ENCODE results near the gene INO80E.
"Not testable (repeated sequence)": the region's sequence is repeated elsewhere in the genome, so short reads cannot be mapped to it uniquely, and the experiment has no call there.

The INO80E gene, protein sequence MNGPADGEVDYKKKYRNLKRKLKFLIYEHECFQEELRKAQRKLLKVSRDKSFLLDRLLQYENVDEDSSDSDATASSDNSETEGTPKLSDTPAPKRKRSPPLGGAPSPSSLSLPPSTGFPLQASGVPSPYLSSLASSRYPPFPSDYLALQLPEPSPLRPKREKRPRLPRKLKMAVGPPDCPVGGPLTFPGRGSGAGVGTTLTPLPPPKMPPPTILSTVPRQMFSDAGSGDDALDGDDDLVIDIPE

GRCh38 chr16:29995911-29996765, at the start of gene INO80E:
TSS of gene INO80E (plus strand) at chr16:29996241. CDS start at chr16:29996311, 70 bp downstream.
- peak; percentile 99 for DNase-seq

GRCh38 chr16:29947897-29948296, 48.1 kb upstream of the INO80E start:
- no peak for DNase-seq

- DNase-seq, result no peak
Measured at GRCh38 chr16:29950806-29951461, 45.1 kb upstream of the INO80E start.

- no peak for DNase-seq
Measured at GRCh38 chr16:29951625-29952365, 44.2 kb upstream of the INO80E start.

- peak; percentile 11 for DNase-seq
Measured at GRCh38 chr16:29958756-29959155, 37.3 kb upstream of the INO80E start.

GRCh38 chr16:29959293-29959692, 36.7 kb upstream of the INO80E start:
- DNase-seq, result no peak

DNA sequence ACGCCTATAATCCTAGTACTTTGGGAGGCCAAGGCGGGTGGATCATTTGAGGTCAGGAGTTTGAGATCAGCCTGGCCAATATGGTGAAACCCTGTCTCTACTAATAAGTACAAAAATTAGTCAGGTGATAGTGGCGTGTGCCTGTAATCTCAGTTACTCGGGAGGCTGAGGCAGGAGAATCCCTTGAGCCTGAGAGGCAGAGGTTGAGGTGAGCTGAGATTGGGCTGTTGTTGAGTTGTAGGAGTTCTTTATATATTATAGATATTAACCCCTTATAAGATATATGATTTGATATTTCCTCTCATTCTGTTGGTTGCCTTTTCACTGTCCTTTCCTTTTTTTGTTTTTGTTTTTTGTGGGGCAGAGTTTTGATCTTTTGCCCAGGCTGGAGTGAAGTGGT, 36.2 kb upstream of the INO80E start:
- not testable (repeated sequence) for DNase-seq

DNA sequence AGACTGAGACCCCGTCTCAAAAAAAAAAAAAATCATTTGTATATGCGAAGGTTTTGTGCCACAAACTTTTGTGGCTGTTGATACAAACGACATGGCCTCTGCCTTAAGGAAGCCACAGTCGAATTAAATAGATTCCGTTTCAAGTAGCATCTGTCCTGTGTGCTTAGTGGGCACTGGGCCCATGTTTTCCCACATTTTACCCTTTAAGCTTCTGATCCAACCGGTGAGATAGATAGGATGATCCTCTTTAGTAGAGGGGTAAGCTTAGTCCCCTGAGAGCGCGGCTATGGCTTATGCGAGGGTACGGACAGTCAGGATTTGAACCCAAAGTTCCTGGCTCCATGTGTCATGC, 34.9 kb upstream of the INO80E start:
- DNase-seq, result no peak

DNA sequence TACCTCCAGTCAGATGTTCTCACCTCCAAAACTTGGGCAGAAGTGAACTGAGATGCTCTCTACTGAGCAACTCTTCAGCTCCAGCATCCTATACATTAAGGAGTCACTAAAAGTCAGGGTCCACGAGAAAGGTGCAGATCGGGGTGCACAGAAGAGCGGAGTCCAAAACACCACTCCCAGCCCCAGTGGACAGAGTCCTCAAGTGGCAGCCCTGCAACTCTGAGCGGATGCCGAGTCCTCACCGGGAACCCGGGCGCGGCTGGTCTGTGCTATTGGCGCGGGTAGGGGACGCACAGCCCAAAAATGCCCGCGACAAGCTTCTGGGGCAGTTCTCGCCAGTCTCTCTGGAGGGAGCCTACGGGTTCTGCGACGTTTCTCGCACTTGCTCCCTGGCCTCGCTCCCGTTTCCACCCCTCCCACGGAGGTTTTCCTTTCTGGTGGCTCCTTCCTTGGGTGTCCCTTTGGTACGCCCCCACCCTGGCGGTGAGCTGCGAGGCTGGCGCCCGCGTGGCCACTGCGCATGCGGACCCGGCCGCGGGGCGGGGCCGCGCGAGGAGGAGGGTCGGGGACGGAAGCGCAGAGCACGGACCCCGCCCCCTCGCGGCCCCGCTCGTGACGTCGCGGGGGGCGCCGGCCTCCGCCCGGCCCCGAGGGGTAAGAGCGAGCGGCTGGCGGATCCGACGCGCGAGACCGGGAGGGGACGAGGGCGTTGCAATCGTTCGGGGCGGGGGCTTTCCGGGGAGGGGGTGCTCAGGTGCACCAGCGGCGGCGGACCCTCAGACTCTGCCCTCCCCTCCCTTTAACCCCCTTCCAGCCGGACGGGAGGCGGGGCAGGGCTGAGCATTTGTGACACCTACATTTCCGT, 34.3 kb upstream of the INO80E start, which contains the start of gene TMEM219:
TSS of gene TMEM219 (plus strand) at position 601 of the 865 bp plus-strand sequence. CDS start 1,065 bp downstream, outside the sequence.
- DNase-seq, result peak; percentile 95

DNA sequence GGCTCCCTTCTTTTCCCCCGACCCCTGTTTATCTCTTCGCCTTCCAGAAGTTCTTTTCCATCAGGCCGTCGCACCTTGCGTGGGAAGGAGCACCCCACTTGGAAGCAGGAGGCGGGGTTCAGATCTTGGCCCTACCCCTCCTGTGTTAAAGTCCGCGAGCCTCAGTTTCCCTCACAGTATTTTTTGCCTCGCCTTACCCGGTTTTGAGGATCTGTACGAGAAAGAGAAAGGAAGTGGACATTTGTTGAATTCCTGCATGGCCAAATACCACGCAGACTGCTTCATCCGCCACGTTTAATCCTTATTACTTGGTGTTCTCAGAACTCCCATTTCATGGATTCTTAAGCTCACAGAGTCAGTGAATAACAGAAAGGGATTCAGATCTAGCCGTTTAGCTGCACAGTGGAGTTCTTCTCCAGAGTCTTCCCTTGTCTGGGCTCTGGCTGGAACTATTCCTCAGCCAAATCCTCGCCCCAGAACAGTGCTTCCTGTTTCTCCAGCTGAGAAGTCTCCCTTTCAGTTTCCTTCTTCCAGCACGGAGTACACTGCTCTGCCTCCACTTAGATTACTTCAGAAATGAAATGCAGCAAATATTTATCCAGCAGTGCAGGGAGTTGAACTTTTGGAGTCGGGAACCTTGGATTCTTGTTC, 33.6 kb upstream of the INO80E start:
- DNase-seq, result no peak

- no peak for DNase-seq
Measured at GRCh38 chr16:29963021-29963743, 32.9 kb upstream of the INO80E start.

DNA sequence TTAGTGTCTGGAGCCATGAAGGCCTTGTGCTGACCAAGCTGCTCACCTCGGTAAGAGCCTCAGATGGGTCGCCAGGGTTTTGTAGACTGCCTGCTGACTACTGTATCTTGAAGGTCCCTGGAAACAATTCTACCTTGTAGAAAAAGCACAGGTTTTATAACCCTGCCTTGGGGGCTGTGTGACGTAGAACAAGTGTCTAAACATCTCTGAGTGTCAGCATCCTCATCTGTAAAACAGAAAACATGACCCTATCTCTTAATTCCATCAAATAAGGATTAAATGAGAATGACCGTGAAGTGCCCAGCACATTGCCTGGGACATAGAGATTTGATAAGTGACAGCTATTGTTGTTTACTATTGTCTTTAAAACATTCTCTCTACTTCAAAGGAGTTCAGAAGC, 27.8 kb upstream of the INO80E start:
- no peak for DNase-seq

DNA sequence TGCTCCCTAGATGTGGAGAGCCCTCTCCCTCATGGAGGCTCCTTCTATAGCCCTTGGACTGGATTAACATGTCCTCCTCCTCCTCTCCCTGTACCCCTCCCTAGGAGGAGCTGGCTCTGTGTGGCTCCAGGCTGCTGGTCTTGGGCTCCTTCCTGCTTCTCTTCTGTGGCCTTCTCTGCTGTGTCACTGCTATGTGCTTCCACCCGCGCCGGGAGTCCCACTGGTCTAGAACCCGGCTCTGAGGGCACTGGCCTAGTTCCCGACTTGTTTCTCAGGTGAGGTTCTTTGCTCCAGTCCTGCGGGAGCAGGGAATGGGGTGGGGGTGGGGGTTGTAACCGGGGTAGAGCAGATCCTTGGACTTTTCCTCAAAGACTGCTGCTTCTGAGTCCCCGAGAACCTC, 24.7 kb upstream of the INO80E start:
- no peak for DNase-seq

DNA sequence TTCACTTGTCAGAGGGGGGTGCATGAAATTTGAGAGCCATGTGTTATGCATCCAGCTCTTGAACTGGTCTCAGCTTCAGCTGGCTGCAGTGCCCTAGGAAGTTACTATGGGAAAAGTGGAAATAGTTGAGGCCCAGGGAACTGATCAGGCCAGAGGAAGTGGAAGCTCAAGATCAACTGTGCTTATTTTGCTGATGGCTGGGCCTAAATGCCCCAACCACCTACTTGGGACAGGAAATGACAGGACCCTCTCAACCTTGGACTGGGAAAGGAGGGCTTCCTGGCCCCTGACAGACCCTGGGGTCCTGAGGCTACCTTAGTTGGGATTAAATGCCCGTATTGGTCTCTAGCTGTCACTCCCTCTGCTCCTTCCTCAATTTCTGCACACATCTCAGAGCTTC, 23.5 kb upstream of the INO80E start:
- no peak for DNase-seq

GRCh38 chr16:29972992-29973383, 23.1 kb upstream of the INO80E start:
- DNase-seq, result no peak

GRCh38 chr16:29973384-29974246, 22.4 kb upstream of the INO80E start, which contains the start of gene TAOK2:
TSS of gene TAOK2 (plus strand) at chr16:29973868. CDS start at chr16:29977773, 3,905 bp downstream.
- peak; percentile 97 for DNase-seq

GRCh38 chr16:29974291-29975133, 21.5 kb upstream of the INO80E start:
- no peak for DNase-seq

- no peak for DNase-seq
Measured at GRCh38 chr16:29975134-29975538, 20.9 kb upstream of the INO80E start.
